Mononuclear cell (primary cell): ENCODE measurements around the gene DENR. TPM values are rescaled to one million over a fixed set of nuclear protein-coding genes. Genes with fewer than 3 reads are reported as not detected.
"Not testable (repeated sequence)": the region's sequence is repeated elsewhere in the genome, so short reads cannot be mapped to it uniquely, and the experiment has no call there.

Experiments used
- H3K27me3 ChIP-seq: 2 replicates; pipeline ENCODE4 v1.6.0; 2011; ENCODE audit warnings: low read length, control low read depth; ENCODE audit not compliant: insufficient read depth
- H3K4me1 ChIP-seq: 2 replicates; pipeline ENCODE4 v1.5.1; 2011; ENCODE audit warnings: mild to moderate bottlenecking, low read length, control low read depth; ENCODE audit not compliant: insufficient read depth
- H3K4me3 ChIP-seq: 2 replicates; pipeline ENCODE4 v1.5.1; 2011; ENCODE audit warnings: mild to moderate bottlenecking, low read length, moderate library complexity
- H3K9me3 ChIP-seq: 2 replicates; pipeline ENCODE4 v1.5.1; 2011; ENCODE audit warnings: low read depth, mild to moderate bottlenecking, control low read depth, low read length
- total RNA-seq: library from RNA; depleted of rRNA; stranded (reverse); fragments of >200 nt; gene quantifications from one replicate; pipeline ENCODE4 v1.2.3, GENCODE V29; 2012

The DENR gene, protein sequence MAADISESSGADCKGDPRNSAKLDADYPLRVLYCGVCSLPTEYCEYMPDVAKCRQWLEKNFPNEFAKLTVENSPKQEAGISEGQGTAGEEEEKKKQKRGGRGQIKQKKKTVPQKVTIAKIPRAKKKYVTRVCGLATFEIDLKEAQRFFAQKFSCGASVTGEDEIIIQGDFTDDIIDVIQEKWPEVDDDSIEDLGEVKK
- 23.0 TPM for total RNA-seq

DNA sequence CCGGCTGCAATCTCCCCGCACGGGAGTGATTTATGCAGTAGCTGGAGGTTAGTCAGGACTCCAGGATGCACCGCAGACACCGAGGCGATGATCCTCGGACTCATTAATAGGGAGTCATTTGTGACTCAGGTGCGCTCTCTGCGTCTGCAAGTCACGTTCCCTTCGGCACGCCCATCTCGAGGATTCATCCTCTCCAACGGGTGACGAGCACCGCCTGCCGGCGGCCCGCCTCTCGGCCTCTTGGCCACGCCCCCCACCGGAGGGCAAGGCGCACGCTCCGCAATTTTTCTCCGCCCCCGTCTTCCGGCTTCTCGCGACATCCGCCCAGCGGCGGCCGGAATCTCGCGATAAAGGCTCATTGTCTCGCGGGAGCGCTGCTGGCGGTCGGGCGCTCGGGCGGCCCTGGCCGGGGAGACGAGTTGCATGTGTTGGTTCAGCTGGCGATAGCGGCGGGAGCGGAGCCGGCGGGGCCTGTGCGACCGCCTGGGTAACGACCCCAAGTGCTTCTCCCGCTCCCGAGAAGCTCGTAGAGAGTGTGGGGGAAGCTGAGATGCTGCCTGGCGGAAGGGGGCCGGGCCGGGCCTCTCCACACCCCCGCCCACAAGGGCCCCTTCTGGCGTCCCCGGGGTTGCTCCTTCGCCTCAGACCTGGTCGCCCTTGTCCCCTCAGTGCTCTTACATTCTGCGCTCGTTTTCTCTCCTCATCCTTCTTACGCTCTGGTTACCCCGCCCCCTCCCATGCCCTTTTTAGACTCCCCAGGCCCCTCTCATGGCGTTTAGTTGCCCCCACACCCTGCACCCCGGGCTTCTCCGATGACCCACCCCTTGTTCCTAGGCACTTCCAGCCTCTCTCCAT lies at the start of gene DENR:
Gene DENR, plus strand, starts transcription at position 361 of the 855 bp plus-strand sequence. CDS start 878 bp downstream, outside the sequence.
- Histone ChIP-seq H3K27me3 (no peaks in the 10 kb centered on the region), H3K4me1 (peaks cover 36% of the 10 kb centered on the region), H3K9me3 (no peaks in the 10 kb centered on the region), H3K4me3 (peak within 1 kb of the TSS; percentile 86)

DNA sequence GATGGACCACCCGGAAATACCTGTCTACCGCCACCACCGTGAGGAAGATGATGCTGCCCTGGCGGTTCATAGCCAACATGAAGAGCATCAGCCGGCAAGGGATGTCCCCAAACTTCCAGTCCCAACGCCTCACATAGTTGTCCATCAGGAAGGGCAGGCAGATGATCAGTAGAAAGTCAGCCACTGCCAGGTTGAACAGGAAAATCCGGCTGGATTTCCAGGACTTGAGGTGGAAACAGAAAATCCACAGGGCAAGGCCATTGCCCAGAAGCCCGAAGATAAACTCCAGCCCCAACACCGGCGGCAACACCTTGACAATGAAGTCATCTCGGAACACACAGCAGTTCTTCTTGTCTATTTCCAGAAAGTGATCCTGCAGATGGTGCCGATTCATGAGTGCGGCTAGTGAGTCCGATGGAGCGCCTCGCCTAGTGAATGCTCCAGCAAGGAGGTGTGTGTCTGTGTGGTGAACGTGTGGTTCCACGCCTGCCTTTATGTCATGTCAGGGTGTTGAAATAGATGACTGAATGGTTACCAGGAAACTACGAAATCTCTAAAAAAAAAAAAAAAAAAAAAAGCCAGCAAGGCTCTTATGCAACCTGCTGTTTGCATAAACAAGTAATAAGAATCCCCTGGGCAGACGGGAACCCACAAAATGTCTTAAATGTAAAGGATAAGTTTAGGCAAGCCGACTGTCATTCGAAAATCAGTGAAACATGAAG lies 49.6 kb upstream of the DENR start, which contains the start of gene HCAR2:
Gene HCAR2, minus strand, starts transcription at position 468 of the 722 bp plus-strand sequence. Its CDS starts 74 bp downstream, at position 394.
- H3K9me3 ChIP-seq, H3K27me3 ChIP-seq: not testable (repeated sequence)
- peaks cover 18% of the 10 kb centered on the region for H3K4me1 ChIP-seq
- peak within 1 kb of the TSS; percentile 12 for H3K4me3 ChIP-seq

DNA sequence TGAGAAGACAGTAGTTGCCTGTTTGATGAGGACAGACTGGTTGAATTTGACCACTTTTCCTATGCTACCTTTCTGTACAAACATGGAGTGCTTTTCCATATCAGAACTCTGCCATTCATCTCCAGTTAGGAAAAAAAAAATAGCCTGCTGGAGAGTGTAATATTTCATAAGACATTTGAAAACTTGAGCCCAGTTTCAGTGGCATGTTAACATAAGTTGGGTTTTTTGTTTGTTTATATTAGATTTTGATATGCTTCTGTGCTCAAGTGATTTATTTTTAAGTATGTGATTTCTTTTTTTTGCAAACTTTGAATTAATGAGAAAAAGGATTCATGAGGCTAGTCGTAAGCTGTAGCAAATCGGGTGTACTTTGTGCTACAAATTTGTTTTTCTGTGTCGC lies 48.8 kb upstream of the DENR start:
- not testable (repeated sequence) for H3K9me3 ChIP-seq, H3K4me3 ChIP-seq, H3K27me3 ChIP-seq
- H3K4me1 ChIP-seq = peaks cover 18% of the 10 kb centered on the region

DNA sequence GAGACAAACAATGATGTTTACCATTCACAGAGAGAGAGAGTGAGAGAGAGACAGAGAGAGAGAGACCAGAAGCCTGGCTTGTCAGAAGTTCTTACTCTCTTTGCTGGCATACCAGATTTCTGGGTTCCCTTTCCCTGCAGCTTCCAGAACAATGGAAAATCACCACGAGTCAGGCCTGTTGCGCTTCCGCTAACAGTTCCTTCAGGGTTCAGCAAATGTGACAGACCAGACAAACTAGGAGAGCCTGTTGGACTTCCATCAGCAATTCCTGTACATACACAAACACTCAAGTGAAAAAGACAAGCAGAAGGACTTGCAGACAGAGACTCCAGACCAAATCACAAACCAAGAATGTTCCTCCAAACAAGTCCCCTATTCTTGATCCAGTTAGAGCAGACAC lies 43.3 kb upstream of the DENR start:
- not testable (repeated sequence) for H3K27me3 ChIP-seq

DNA sequence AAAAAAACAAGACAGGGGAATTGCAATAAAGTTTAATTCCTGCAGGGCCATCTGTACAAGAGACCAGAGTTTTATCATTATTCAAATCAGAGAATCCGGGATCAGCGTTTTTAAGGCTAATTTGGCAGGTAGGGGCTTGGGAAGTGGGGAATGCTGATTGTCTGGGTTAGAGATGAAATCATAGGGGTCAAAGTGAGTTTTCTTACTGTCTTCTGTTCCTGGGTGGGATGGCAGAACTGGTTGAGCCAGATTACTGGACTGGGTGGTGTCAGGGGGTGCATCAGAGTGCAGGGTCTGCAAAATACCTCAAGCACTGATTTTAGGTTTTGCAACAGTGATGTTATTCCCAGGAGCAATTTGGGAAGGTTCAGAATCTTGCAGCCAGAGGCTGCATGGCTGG lies 42.3 kb upstream of the DENR start:
- not testable (repeated sequence) for H3K27me3 ChIP-seq, H3K9me3 ChIP-seq, H3K4me3 ChIP-seq
- H3K4me1 ChIP-seq = peaks cover 11% of the 10 kb centered on the region

More for the DNA sequence above, 43.3 kb upstream of the DENR start:
- H3K4me1 ChIP-seq = peaks cover 11% of the 10 kb centered on the region
- not testable (repeated sequence) for H3K9me3 ChIP-seq, H3K4me3 ChIP-seq

DNA sequence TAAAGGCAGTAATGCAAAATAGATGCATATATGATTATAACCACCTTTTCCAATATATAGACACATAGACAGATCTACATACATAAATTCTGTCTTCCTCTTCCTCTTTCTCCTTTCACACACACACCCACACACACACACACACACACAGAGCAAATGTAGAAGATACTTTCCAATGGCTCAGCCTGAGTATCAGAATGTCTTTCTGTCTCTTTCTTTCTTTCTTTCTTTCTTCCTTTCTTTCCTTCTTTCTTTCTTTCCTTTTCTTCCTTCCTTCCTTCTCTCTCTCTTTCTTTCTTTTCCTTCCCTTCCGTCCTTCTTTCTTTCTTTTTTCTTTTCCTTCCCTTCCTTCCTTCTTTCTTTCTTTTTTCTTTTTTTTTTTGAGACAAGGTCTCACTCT lies 41.4 kb upstream of the DENR start:
- not testable (repeated sequence) for H3K4me3 ChIP-seq, H3K9me3 ChIP-seq, H3K27me3 ChIP-seq
- peaks cover 15% of the 10 kb centered on the region for H3K4me1 ChIP-seq

DNA sequence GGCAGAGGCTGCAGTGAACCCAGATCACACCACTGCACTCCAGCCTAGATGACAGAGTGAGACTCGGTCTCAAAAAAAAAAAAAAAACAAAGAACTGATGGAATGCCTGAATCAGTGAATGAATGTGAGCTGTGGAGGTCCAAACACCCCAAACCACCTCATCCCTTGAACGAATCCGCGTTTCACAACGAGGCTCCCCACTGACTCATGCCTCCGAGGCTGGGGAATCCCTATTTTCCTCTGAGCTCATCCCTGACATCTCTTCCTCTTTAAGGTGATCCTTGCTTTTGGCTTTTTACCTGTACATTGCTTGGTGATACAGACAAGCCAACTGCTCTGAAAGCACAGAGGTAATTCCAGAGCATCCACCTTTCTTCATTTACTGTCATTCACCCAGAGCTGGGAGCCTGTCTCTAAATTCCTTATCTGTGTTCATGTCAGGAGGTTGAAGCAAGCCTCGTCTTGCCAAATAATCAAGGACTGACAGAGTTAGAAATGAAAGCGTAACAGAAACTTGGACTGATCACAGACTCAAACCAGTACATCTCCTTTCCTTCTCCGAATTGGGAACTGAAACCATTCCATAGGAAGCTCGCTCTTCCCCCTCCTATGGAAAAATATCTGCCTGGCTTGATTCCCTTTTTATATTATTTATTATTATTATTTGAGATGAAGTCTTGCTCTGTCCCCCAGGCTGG lies 39.0 kb upstream of the DENR start:
- H3K4me1 ChIP-seq = peaks cover 17% of the 10 kb centered on the region
- not testable (repeated sequence) for H3K27me3 ChIP-seq

DNA sequence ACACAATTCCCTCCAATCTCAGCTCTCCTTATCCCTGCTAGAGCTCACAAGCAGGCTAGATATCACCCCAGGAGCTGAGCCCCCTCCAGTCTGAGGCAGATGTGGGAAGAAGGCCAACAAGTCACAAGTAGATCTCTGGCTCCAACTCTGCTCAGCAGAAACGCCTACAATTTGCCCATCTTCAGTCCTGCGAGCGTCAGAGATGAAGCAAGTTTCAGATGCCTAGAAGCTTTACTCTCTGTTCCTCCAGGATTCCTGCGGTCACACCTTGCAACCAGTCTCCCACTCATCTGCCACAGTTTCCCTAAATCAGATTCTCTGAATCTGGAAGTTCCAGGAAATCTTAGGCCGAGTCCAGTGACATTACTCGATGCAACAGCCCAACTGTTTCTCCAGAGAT lies 37.4 kb upstream of the DENR start:
- H3K9me3 ChIP-seq, H3K27me3 ChIP-seq: not testable (repeated sequence)
- peak overlapping the region; percentile 31 for H3K4me3 ChIP-seq
- H3K4me1 ChIP-seq = peaks cover 24% of the 10 kb centered on the region

More for the DNA sequence above, 39.0 kb upstream of the DENR start:
- H3K4me3 ChIP-seq, H3K9me3 ChIP-seq: not testable (repeated sequence)

DNA sequence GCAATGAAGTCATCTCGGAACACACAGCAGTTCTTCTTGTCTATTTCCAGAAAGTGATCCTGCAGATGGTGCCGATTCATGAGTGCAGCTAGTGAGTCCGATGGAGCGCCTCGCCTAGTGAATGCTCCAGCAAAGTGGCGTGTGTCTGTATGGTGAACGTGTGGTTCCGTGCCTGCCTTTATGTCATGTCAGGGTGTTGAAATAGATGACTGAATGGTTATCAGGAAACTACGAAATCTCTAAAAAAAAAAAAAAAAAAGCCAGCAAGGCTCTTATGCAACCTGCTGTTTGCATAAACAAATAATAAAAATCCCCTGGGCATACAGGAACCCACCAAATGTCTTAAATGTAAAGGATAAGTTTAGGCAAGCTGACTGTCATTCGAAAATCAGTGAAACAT lies 36.0 kb upstream of the DENR start, which contains the start of gene HCAR3:
Gene HCAR3, minus strand, starts transcription at position 154 of the 400 bp plus-strand sequence. Its CDS starts 74 bp downstream, at position 80.
- H3K27me3 ChIP-seq, H3K9me3 ChIP-seq: not testable (repeated sequence)
- H3K4me1 ChIP-seq = peaks cover 21% of the 10 kb centered on the region
- peak within 1 kb of the TSS; percentile 28 for H3K4me3 ChIP-seq

DNA sequence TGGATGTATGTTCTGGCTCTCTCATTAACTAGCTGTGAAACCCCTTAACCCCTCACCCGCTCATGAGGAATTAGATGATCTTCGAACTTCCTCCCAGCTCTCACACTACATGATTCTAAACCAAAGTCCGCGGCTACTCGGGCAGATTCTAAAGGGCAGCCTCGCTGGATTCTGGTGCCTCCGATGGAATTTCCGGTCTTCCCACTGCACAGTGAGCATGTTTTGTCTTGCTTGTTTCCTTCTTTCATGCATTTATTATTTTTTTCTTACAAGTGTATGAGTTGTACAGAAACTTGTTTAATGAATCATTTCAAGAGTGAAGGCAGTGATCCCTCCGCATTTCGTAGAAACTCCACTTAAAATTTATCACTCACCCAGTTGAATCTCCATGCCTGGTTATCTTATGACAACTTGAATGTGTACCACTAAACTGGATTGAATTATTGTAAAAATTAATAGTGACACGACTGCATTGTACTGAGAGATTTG lies 31.5 kb upstream of the DENR start:
- Histone ChIP-seq H3K27me3 (no peaks in the 10 kb centered on the region), H3K9me3 (no peaks in the 10 kb centered on the region), H3K4me1 (peaks cover 48% of the 10 kb centered on the region), H3K4me3 (no peak overlapping the region)

DNA sequence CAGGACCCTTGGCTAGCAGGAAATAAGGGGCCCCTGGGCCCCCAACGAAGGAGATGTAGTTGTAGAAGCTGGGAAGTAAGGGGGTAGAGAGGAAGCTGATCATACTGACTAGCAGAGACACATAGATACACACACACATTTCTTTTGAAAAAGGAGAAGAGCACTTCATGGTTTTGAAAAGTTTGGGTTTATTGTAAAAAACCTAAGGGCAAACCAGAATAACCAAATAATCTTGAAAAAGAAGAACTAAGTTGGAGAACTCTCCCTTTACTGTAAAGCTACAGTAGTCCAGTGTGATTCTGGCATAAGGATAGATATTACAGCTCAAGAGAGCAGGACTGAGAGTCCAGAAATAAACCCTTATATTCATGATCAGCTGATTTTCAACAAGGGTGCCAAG lies 30.2 kb upstream of the DENR start:
- no peaks in the 10 kb centered on the region for H3K9me3 ChIP-seq
- H3K4me1 ChIP-seq = peaks cover 54% of the 10 kb centered on the region
- no peak overlapping the region for H3K4me3 ChIP-seq
- no peaks in the 10 kb centered on the region for H3K27me3 ChIP-seq

DNA sequence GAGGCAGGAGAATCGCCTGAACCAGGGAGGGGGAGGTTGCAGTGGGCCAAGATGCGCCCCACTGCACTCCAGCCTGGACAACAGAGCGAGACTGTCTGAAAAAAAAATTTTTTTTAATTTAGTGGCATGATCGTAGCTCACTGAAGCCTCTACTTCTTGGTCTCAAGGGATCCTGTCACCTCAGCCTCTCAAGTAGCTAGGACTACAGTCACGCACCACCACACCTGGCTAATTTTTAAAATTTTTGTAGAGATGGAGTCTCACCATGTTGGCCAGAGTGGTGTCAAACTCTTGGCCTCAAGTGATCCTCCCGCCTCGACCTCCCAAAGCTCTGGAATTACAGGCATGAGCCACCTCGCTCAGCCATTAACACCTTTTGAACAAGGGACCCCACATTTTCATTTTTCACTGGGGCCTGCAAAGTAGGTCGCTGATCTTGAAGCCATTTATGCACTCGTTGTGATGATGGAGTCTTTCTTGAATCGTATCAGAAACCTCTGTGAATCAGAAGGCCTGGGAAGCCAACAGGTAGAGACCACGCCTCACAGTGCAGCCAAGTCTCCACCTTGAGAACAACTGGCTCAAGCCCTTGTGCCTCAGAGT lies 27.9 kb upstream of the DENR start:
- Histone ChIP-seq H3K9me3 (no peaks in the 10 kb centered on the region), H3K4me3 (no peak overlapping the region), H3K4me1 (peaks cover 52% of the 10 kb centered on the region), H3K27me3 (no peaks in the 10 kb centered on the region)

DNA sequence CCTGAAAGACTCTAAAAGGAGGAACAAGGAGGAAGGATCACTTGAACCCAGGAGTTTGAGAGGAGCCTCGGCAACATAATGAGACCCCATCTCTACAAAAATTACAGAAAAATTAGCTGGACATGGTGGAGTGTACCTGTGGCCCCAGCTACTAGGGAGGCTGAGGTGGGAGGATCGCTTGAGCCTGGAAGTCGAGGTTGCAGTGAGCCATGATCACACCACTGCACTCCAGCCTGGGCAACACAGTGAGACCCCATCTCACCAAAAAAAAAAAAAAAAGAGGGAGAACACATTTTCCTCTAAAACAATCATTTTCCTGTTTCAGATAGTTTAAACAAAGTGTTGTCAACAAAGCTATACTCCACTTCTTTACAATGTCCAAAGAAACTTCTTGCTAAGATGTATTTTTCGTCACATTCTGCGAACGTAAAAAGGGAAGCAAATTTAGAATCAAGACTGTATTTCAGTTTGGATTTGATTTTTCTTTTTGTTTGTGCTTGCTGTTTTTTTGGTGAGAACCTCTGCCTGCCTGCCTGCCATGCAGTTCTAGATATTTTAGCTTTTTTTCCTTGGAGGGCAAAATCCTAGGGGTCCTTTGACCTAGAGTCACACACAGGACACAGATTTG lies 27.1 kb upstream of the DENR start:
- no peak overlapping the region for H3K4me3 ChIP-seq
- H3K27me3 ChIP-seq = no peaks in the 10 kb centered on the region
- H3K9me3 ChIP-seq = no peaks in the 10 kb centered on the region
- H3K4me1 ChIP-seq = peaks cover 49% of the 10 kb centered on the region

DNA sequence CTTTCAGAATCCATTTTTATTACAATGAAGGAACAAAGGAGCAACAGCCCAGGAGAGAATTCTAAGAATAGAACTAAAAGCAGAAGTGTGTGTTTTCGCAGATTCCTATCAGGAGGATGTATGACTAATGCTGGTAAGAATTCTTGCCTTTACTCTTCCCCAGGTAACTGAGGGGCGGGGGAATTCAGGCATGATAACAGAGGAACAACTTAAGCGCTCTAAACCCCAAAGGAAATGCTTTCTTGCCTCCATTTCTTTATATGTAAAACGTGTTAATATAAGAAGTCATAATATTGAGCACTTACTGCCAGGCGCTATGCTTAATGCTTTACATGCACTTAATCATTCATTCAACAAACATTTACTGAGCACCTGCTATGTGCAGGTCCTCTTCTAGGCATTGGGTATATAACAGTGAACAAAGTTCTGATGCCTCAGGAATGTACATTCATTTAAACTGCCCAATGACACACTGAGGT lies 26.5 kb upstream of the DENR start:
- peaks cover 53% of the 10 kb centered on the region for H3K4me1 ChIP-seq
- H3K4me3 ChIP-seq = no peak overlapping the region
- H3K9me3 ChIP-seq = no peaks in the 10 kb centered on the region
- H3K27me3 ChIP-seq = no peaks in the 10 kb centered on the region
